ENCODE results near the gene AKAP13.
"Not testable (repeated sequence)": the region's sequence is repeated elsewhere in the genome, so short reads cannot be mapped to it uniquely, and the experiment has no call there.

The AKAP13 gene

DNA sequence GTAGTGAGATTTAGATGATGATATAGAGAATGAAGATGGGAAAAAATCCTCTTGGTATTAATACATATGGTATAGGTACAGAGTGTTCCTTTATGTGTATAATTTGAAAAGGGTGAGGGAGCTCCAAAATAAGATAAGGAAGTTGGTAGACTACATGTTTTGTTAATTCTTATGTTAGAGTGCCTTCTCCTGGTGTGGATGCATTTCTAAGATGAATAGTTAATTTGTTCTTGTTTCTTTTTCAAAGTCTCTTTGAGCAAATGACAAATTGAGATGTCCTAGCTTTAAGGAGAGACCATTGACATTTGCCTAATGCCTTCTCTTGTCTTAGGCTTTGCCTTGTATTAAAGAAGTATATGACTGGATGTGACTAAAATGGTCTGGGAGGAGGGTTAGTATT, 34.1 kb downstream of the AKAP13 start:
- DNase-seq: no peak

- DNase-seq: no peak
Measured at GRCh38 chr15:85414991-85415390, 34.6 kb downstream of the AKAP13 start.

GRCh38 chr15:85415783-85416182, 35.4 kb downstream of the AKAP13 start:
- DNase-seq: no peak

DNA sequence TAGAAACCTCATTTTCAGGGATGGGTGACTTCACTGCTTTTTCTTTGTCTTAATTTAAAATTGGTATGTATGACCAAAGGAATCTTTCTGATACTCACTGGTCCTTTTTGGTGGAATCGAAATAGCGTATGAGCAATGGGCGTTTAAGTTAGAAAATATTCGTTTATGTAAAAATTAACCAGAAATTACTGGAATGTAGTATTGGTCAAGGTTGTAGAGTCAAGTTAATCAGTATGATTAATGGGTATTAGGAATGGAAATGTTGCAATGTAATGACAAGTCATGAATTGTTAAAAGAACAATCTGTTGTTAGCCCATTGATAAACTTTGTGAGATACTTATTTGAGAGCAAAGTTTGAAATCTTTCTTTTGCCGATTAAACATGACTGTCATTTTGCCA, 36.9 kb downstream of the AKAP13 start:
- no peak for DNase-seq

DNA sequence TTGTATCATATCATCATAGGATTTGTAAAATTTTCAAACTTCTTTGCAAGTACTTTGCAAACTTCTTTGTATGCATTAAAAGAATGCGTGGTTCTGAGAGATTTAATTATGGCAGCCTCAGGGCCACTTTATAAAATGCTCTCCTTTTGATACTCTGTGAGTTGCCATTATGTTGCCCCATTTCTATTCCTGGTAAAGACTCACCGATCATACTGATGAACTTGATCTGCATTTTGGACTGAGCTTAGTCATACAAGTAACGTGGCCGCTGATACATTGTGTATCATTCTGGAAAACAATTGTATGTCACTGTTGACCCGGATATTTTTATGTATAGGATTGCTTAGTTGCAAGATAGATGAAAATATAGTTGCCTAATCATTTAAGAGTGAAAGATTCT, 38.8 kb downstream of the AKAP13 start:
- no peak for DNase-seq

DNA sequence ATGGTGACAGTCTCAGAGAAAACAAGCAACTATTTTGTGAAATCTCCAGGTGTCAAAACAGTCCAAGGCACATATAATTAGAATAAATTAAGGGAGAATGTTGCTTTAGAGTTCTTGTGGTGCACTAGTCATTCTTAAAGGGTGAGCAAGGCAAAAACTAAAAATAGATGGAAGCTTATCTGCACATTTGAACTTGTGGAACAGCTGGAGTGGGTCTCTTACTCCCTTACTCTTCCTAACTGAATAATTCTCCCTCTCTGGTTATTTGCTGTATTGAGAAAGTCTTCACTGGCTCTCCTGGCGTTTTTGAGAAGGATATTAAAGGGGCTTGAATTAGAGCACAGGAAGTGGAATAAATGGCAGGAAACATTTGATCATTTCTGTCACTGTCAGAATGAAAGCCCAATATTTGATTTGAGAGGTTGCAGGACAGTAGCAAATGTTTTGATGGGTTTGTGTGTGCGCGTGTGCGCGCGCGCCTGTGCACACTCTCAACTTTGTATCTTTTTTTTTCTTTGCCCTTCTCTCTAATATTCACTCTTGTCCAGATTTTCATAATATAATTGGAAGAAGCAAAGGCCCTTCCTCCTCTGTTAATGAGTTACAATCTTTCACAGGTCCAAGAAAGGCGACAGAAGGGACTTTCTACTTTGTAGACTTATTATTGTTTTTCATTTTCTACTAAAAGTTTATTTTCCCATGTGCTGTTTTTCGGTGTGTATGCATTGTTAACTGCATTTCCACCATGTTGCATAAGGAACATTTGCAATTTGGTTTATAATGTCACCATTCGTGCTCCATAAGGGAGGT, 40.9 kb downstream of the AKAP13 start:
- no peak for DNase-seq

- DNase-seq: no peak
Measured at GRCh38 chr15:85422607-85423006, 42.2 kb downstream of the AKAP13 start.

GRCh38 chr15:85423256-85423655, 42.9 kb downstream of the AKAP13 start:
- DNase-seq: no peak

DNA sequence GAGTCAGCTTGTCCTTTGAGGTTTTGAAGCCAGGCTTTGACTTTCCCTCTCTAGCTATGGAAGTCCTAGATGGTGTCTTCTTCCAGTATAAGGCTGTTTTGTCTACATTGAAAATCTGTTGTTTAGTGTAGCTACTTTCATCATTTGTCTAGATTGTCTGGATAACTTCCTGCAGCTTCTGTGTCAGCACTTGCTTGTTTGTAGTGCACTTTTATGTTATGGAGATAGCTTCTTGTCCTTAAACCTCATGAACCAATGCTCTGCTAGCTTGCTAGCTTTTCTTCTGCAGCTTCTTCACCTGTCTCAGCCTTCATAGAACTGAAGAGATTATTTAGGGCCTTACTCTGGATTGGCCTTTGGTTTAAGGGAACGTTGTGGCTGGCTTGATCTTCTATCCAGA, 43.8 kb downstream of the AKAP13 start:
- DNase-seq: no peak

- DNase-seq: no peak
Measured at GRCh38 chr15:85426481-85426880, 46.1 kb downstream of the AKAP13 start.

- DNase-seq: no peak
Measured at GRCh38 chr15:85427286-85428028, 47.1 kb downstream of the AKAP13 start.

DNA sequence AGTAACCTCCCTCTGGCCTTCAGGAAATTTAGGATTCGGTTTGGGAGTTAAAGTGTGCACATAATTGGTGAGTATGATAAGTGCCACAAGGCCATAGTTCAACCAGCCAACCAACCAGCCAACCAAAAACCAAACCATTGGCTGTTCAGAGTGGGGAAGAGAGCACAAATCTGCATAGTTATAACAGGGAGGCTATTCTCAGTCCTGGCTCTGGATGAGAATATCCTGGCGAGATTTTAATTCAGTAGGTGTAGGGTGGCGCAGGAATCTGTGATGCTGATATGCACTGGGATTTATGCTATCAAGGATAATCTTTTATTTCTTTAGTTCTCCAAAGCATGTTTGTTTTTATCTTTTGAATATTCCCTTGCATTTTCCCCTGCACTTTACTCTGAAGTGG, 49.1 kb downstream of the AKAP13 start:
- no peak for DNase-seq

DNA sequence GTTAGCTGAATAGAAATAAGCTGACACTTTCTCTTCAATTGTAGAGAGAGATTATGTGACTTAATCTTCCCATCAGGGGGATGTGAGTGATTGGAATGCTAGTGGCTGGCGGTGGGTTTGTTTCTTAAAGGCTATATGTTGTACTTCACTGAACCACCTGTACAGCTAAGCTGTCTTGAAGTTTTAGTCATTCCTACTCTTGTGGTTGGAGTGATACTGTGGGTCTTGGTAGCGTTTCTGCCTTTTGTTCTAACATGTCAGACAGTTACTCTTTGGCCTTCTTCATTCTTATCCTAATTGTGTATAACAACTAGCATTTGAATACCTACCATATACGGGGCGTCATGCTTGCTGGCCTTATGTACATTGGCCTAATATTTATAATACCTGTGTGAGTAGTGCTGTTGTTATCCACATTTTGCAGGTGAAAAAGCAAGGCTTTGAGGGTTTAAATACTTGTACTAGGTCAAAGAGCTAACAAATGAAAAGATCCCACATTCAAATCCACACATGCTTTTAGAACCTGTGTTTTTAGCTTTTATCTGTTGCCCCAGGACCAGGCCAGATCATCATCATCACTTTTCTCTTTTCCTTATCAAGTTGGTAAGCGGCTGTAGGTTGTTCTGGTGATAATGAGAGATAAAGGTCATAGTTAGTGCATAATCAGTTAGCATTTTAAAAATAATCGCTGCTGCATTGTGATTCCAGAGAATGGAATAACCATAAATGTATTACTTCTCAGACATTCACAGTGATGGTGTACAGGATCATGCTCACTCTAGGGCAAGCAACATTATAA, 50.2 kb downstream of the AKAP13 start:
- no peak for DNase-seq

DNA sequence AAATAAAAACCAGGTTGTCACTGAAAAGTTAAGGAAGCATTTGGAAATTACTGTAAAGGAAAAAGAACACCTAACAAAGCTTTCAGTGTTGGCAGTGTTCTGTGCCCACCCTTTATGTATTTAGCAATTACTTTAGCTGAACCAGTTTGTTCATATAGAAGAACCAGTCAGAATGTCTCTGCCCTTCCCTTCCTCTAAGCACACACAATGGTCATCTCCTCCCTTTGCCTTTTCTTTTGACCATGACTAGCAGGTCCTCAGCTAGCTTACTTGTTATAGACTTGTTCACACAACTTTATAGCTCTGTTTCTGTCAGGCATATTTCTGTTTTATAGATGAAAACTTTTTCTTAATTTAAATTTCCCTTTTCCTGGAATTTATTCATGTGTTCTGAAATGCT, 59.6 kb downstream of the AKAP13 start:
- DNase-seq: no peak

- no peak for DNase-seq
Measured at GRCh38 chr15:85440451-85440850, 60.0 kb downstream of the AKAP13 start.

GRCh38 chr15:85441854-85442253, 61.5 kb downstream of the AKAP13 start:
- DNase-seq: not testable (repeated sequence)

GRCh38 chr15:85443046-85443445, 62.6 kb downstream of the AKAP13 start:
- no peak for DNase-seq

- DNase-seq: no peak
Measured at GRCh38 chr15:85443593-85444087, 63.2 kb downstream of the AKAP13 start.

- DNase-seq: no peak
Measured at GRCh38 chr15:85444122-85444745, 63.8 kb downstream of the AKAP13 start.

- DNase-seq: no peak
Measured at GRCh38 chr15:85445361-85445760, 65.0 kb downstream of the AKAP13 start.

- no peak for DNase-seq
Measured at GRCh38 chr15:85451099-85451700, 70.8 kb downstream of the AKAP13 start.

DNA sequence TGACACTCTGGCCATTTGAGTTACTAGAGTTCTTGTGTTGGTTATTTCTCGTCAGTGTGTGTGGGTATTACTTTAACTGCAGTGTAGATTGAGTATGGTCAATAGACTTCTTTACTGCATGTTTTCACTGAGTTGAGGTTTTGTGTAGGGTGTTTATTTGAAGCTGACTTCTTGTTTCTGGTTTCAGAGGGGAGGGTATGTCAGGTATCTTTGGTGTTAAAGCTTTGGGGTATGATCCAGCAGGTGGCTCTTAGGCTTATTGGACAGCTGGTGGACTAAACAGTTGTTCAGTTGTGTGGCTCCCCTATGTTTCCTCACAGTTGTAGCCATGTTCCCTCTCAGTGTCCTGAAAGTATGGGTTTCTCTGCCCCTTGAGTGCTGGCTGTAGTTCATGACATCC, 72.0 kb downstream of the AKAP13 start:
- no peak for DNase-seq

All from 8988T (cell line).